Measurements from ENCODE around the gene FZR1. TPM values are rescaled to one million over a fixed set of nuclear protein-coding genes. Genes with fewer than 3 reads are reported as not detected.
A peak's percentile ranks its signal among the peaks of the same experiment; 100 is the strongest.

FZR1 gene
- total RNA-seq, 1 experiment from 2014 or later = 51.4 TPM

GRCh38 chr19:3510727-3511126 is 4.6 kb downstream of the FZR1 start:
- H2BK20ac ChIP-seq (ENCODE audit: low read depth, low read length, poor library complexity, severe bottlenecking) = no peak overlapping the region
- no peak overlapping the region for H3K4ac ChIP-seq (ENCODE audit: low read depth, low read length)
- peaks cover 10 to 34% (median 19%) of the 10 kb centered on the region in 3 experiments; a peak in 6 of 7 replicates for H3K36me3 Mint-ChIP-seq (ENCODE audit: insufficient read depth in 1 of 3, low read depth in 3 of 3)
- no peak overlapping the region for H2BK120ac ChIP-seq (ENCODE audit: low read depth, low read length, poor library complexity, severe bottlenecking)
- H3K4me1 ChIP-seq (ENCODE audit: insufficient read depth, low read length) = no peaks in the 10 kb centered on the region
- no peak overlapping the region for H2AFZ ChIP-seq (ENCODE audit: low read length)
- no peak overlapping the region for H4K8ac ChIP-seq (replicated peaks; ENCODE audit: insufficient read length, low read depth, low read length)
- no peak overlapping the region for H3K4me2 ChIP-seq (ENCODE audit: insufficient read depth, insufficient read length, low read length)
- no peak overlapping the region for H3K14ac ChIP-seq (ENCODE audit: insufficient read depth, low read length)
- no peak overlapping the region for H2BK15ac ChIP-seq (ENCODE audit: low read depth, low read length)
- no peak overlapping the region for H3K9ac ChIP-seq (ENCODE audit: extremely low read depth, insufficient read length, low read length)
- no peak for DNase-seq
- no peaks in the 10 kb centered on the region for H3K9me3 ChIP-seq (ENCODE audit: control insufficient read depth, low read depth, low read length)
- H2BK5ac ChIP-seq (ENCODE audit: insufficient read length, low read length) = no peak overlapping the region
- H2BK12ac ChIP-seq (ENCODE audit: insufficient read length, low read depth, low read length) = no peak overlapping the region
- H3K27ac ChIP-seq (ENCODE audit: insufficient read length, low read depth, low read length) = no peak overlapping the region
- peaks cover 15% of the 10 kb centered on the region for H3K23me2 ChIP-seq (ENCODE audit: insufficient read length, low read depth, low read length, poor library complexity, severe bottlenecking)
- H3K18ac ChIP-seq (ENCODE audit: insufficient read length, low read depth, low read length) = no peak overlapping the region
- no peaks in the 10 kb centered on the region for H3K27me3 Mint-ChIP-seq (ENCODE audit: low read depth)
- H3K23ac ChIP-seq (ENCODE audit: insufficient read length, low read depth, low read length) = no peak overlapping the region
- H3K27me3 ChIP-seq (ENCODE audit: insufficient read depth, low read length) = no peaks in the 10 kb centered on the region
- peaks cover 3% of the 10 kb centered on the region; the same call in 1 of the 2 replicates for H3K79me2 ChIP-seq (ENCODE audit: insufficient read depth, low read length)
- no peak for TF ChIP-seq CTCF (conservative IDR thresholded peaks at IDR 0.05)
- H4K91ac ChIP-seq (ENCODE audit: insufficient read length, low read depth, low read length) = no peak overlapping the region
- no peak overlapping the region for H4K5ac ChIP-seq (ENCODE audit: insufficient read length, low read depth, low read length)
- H3K9me3 Mint-ChIP-seq = no peaks in the 10 kb centered on the region; a peak in 1 of 5 replicates
- WGBS (ENCODE audit: extremely low coverage, insufficient read length, low lambda C conversion rate) = no CpG with 5 or more reads among the region's 22 CpGs
- no peaks in the 10 kb centered on the region for H3K79me1 ChIP-seq (ENCODE audit: insufficient read depth, low read depth, low read length, poor library complexity, severe bottlenecking)
- no peak overlapping the region for H3K56ac ChIP-seq (ENCODE audit: insufficient read length, low read depth, low read length)
- no peaks in the 10 kb centered on the region for H4K20me1 ChIP-seq (ENCODE audit: control insufficient read depth, insufficient read depth, insufficient read length)
- H3K4me1 Mint-ChIP-seq = peaks cover 17 to 39% of the 10 kb centered on the region in 2 experiments
- H3T11ph ChIP-seq (ENCODE audit: low read length) = no peak overlapping the region
- peak overlapping the region in 1 of 3 experiments; percentile 28; a peak in 1 of 7 replicates for H3K27ac Mint-ChIP-seq
- no peak overlapping the region for H2AK5ac ChIP-seq (ENCODE audit: insufficient read length, low read length)
- H3K4me3 Mint-ChIP-seq = no peak overlapping the region

All from H9 (cell line).